SK-N-MC (cell line): ENCODE data around the gene PRKD3.

Source experiments
- EZH2 ChIP-seq: fragments of 200-600 bp; sonication (generic); IDR thresholded peaks from one replicate; pipeline ENCODE4 v1.6.1; 2017; ENCODE audit warnings: antibody characterized with exemption
- FOXP2 ChIP-seq: optimal IDR thresholded peaks from 2 replicates; pipeline ENCODE3; 2011; ENCODE audit warnings: mild to moderate bottlenecking, moderate library complexity; ENCODE audit not compliant: insufficient read depth; ENCODE audit errors: extremely low read length, control extremely low read depth
- POLR2AphosphoS5 ChIP-seq: IDR thresholded peaks from 2 replicates; pipeline ENCODE4 v1.6.1; 2012; ENCODE audit warnings: mild to moderate bottlenecking, low read depth, low read length, borderline replicate concordance

- TF ChIP-seq POLR2AphosphoS5 (no peak), EZH2 (no peak), FOXP2 (no peak)
These were observed 6.2 kb downstream of the PRKD3 start for GRCh38 chr2:37318401-37318800.
